ENCODE results near the gene SLC16A13.
A peak's percentile ranks its signal among the peaks of the same experiment; 100 is the strongest.
"Not testable (repeated sequence)": the region's sequence is repeated elsewhere in the genome, so short reads cannot be mapped to it uniquely, and the experiment has no call there.

SLC16A13 gene

DNA sequence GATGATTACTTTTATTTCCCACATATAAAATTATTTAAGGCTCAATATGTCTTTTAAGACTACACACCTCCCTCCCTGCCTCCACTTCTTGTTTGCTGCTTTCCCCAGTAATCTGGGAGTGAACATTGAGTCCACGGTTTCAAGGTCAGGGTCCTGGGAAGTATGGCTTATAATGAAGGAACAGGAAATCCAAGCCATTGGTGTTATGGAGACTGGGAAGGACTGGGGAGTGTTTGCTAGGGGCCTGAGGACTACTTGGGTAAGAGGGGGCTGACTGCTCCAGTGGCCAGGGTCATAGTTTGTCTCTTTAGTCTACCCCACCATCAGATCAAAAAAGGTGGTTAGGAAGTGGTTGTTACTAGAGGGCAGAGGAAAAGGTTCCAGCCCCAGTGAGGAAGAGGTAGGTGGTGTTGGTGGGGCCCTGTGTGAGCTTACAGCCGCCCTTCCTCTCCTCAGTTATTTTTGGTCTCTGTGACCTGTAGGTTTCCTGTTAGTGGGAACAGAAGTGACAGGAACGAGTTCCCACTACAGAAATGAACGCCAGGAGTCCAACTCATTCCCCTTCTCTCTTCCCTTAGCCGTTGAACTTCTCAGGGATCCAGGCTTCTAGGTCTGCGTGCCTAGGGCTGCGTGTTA is 742 bp upstream of the SLC16A13 start:
- DNase-seq: no peak

DNA sequence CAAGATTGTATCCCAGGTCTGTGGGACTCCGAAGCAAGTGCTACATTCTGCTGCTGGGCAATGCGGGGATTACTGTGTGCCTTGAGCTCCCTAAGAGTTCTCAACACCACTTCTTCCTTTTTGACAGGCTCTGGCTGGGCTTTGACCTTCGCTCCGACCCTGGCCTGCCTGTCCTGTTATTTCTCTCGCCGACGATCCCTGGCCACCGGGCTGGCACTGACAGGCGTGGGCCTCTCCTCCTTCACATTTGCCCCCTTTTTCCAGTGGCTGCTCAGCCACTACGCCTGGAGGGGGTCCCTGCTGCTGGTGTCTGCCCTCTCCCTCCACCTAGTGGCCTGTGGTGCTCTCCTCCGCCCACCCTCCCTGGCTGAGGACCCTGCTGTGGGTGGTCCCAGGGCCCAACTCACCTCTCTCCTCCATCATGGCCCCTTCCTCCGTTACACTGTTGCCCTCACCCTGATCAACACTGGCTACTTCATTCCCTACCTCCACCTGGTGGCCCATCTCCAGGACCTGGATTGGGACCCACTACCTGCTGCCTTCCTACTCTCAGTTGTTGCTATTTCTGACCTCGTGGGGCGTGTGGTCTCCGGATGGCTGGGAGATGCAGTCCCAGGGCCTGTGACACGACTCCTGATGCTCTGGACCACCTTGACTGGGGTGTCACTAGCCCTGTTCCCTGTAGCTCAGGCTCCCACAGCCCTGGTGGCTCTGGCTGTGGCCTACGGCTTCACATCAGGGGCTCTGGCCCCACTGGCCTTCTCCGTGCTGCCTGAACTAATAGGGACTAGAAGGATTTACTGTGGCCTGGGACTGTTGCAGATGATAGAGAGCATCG is 2.4 kb downstream of the SLC16A13 start:
- no peak for DNase-seq

DNA sequence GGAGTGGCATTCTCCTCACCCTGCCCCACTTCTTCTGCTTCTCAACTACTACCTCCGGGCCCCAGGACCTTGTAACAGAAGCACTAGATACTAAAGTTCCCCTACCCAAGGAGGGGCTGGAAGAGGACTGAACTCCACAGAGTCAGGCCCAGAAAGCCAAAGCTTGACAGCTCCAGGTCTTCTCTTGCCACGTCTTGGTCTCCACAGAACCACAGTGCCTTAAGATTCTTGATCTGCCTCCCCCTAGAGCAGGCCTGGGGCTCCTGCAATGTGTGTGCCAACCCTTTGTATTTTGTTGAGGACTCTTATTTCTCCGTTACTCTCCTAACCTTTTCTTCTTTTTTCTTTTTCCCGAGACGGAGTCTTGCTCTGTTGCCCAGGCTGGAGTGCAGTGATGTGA is 4.0 kb downstream of the SLC16A13 start:
- DNase-seq: peak; percentile 30

DNA sequence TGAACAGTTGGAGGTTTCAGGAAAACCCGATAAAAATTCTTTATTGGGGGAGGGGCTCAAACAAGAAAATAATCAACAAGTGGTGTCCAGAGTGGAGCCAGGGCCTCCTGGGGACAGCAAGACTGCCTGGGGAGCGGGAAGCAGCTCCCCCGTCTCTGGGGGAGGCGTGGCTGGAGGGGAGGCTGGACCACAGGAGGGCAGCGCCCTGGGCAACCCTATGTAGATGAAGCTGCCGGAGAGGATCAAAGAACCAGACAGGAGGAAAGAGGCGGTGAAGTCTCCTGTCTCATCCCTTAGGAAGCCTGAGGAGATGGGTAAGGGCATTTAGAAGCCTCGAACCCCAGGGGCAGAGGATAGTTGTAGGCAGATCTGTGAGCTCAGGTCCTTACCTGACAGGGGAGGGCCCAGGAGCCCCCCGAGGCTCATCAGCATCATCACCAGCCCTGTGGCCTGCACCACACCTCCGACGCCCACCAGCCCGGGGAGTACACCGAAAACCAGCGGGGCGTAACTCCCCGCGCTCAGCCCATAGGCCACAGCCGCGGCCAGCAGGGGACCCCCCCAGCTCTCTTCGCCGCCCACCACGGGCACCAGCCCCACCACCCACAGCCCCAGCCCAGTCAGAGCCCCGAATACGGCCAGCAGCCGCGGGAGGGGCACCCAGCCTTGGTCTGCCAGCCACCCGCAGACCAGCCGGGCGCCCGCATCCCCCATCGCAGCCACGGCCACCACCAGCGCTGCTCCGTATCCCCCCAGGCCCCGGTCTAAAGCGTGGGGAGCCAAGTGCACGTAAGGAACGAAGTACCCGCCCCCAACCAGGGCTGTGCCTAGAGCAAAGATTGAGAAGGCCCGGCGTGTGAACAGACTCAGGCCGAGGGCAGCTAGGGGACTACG is 6.0 kb downstream of the SLC16A13 start:
- no peak for DNase-seq

DNA sequence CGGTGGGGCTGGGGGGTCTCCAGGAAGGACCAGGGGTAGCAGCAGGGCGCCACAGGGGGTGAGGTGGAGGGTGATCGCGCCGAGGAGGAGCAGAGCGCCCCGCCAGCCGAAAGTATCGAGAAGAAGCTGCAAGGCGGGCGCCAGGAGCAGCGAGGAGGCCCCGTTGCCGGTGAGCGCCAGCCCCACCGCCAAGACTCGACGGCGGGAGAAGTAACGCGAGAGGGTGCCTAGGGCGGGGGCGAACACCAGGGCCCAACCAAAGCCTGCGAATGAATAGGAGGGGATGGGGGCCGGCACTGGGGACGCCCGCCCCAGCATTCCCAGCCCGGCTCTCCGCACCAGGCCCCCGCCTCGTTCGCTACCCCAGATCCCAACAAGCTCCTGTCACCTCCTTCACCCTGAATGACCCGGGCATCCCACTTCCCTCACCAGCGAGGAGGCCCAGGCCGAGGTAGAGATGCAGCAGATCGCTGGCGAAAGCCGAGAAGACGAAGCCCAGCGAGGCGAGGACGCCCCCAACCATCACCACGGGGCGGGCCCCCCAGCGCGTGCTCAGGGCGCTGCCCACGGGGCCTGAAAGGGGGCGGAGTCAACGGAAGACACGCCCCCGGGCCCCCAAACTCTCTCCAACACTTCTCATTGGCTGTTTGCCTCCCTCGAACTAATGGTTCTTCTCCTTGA is 6.8 kb downstream of the SLC16A13 start:
- peak; percentile 35 for DNase-seq

DNA sequence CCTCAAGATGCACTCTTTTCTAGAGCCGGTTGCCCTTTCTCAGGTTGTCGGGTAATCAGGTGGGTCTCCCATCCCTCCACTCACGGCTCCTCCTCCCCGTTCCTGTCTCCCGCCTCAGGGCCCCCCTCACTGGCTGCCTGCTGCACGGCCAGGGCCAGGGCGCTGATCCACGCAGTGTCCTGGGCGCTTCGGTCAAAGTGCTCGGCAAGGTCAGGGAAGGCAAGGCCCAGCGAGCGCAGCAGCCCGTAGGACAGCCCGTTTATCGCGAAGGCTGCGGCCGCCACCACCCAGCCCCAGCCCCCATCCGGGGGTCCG is 7.3 kb downstream of the SLC16A13 start:
- DNase-seq: no peak

DNA sequence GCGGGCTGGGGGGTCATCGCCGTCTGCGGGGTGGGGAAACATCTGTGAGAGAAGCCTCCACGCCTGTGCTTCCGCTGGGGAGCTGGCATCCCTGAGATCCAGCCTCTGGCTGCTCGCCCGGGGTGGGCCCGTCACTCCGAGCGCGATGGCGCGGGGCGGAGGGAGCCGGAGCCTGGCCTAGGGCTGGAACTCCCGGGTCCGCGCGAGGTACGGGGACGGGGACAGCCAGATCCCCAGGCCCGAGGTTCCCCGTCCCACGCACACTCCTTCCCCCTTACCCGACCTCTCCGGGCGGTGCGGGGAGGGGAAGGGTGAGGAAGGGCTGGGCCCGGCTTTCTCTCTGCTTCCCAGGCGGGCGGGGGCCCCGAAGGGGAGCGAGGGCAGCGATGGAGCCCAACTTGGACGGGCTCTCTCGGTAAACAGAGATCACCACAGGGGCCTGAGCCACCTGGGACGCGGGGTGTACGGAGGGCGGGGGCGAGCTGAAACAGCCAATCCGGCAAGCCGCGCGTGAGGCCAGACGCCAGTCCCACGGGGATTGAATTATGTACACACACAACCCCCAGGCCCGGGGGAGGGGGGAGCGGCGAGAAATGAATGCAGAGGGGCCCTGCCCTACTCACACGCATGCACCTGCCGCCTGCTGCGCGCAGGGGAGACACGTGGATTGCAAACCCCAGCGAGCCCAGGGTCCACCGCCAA is 7.8 kb downstream of the SLC16A13 start, which contains the start of gene SLC16A11:
Gene SLC16A11, minus strand, starts transcription at position 596 of the 702 bp plus-strand sequence. Its CDS starts 579 bp downstream, at position 17.
- no peak for DNase-seq

DNA sequence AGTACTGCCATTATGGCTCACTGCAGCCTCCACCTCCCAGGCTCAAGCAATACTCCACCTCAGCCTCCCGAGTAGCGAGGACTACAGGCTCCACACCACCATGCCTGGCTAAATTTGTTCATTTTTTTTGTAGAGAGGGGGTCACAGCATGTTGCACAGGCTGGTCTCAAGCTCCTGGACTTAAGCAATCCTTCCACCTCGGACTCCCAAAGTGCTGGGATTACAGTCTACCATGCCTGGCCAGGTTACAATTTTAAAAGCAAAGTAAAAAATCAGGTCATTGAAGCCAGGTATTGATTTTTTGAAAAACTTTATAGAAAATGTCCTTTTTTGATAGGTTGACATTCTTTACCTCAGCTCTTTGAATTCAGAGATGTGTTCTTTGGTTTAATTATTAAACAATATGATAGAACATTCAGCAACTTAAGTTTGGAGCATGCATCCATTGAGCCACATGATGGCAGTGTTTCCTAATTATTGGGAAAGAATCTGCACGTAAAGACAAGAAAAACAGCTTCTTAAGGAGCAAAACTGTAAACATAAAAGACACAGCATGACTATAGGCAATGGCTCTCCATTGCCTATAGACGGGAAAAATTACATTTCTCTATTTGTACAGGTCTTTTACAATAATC is 9.8 kb downstream of the SLC16A13 start:
- peak; percentile 87 for DNase-seq

DNA sequence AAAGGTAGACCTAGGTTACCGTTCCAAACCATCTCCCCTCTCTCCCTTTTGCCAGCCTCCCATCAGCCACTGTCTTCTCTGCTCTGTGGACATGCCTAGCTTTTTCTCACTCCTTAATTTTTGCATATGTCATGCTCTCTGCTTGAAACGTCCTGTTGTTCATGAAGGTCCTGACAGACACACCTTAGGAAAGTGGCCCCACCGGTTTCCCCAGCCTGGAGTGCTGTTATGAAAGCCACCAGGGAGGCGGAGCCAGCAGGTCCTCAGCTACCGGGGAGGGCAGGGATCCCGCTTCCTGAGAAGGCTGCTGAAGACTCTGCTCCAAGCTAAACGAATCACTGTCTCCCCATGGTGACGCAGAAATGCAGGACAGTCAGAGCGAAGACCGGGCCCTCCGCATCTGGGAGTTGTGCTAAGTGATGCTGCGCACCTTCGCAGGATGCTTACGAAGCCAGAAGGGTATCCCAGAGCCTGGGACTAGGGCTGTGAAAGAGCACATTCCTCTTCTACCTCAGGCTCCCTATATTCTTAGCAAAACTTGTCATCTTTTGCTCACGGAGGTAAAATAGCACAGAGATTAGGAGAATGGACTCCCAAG is 10.4 kb downstream of the SLC16A13 start:
- DNase-seq: no peak

DNA sequence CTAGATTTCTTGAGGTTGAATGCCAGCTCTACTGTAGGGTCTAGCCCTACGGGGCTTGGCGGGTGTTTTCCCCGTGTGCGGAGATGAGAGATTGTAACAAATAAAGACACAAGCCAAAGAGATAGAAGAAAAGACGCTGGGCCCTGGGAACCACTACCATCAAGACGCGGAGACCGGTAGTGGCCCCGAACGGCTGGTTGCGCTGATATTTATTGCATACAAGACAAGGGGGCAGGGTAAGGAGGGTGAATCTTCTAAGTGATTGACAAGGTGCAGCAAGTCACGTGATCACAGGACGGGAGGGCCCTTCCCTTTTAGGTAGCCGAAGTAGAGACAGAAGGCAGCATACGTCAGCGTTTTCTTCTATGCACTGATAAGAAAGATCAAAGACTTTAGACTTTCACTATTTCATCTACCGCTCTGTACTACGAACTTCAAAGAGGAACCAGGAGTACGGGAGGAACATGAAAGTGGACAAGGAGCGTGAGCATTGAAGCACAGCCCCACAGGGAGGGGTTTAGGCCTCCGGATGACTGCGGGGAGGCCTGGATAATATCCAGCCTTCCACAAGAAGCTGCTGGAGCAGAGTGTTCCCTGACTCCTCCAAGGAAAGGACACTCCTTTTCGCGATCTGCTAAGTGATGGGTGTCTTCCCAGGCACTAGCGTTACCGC is 11.0 kb downstream of the SLC16A13 start:
- peak; percentile 77 for DNase-seq

DNA sequence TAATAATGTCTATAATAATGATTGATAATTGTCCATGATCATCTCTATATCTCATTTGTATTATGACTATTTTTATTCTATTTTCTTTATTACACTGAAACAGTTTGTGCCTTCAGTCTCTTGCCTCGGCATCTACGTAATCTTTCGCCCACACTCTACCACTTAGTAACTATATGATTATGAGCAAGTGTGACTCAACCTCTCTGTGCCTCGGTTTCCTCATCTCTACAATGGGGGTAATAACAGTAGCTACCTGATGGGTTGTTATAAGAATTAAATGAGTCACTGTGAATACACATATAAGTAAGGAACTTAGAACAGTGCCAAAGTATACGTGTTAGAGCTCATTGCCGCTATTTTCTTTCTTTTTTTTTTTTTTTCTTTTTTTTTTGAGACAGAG is 11.8 kb downstream of the SLC16A13 start:
- no peak for DNase-seq

DNA sequence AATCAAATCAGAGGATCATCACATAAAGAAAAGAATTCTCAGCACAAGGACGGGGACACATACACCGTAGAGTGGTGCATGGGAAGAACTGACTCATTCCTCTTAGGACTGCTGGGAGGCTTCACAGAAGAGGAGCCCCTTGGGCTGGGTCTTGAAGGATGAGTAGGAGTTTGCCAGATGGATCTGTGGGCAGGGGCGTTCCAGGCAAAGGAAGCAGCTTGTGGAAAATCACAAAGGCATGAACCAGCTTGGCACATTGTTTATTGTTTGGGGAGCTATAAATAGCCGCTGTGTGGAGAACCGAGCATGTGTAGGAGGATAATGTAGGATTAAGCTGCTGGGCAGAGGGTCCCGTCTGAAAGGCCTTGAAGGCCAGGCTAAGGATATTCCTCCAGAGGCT is 13.2 kb downstream of the SLC16A13 start:
- DNase-seq: no peak

DNA sequence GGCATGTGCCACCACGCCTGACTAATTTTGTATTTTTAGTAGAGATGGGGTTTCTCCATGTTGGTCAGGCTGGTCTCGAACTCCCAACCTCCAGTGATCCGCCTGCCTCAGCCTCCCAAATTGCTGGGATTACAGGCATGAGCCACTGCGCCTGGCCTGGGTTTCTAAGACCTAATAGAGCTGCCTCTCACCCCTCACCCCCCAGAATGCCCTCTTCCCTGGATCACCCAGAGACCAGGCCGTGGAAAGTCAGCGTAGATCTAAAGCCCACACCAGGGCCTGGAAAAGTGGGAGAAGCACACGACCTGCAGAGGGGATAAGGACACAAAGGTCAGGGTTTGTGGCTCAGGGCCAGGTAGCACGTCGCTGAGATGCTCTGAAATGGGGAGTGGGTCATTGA is 14.8 kb downstream of the SLC16A13 start:
- not testable (repeated sequence) for DNase-seq

DNA sequence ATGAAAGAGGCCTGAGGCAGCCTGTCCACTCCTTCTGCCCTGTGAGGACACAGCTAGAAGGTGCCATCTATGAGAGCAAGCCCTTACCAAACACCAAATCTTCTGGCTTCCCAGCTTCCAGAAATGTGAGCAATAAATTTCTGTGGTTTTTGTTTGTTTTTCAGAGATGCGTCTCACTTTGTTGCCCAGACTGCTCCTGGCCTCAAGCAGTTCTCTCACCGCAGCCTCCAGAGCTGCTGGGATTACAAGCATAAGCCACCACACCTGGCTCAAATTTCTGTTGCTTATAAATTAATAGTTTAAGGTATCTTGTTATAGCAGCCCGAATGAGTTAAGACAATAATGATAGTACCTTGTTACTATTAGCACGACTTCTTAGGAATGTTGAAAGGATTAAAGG is 20.6 kb downstream of the SLC16A13 start:
- DNase-seq: no peak

DNA sequence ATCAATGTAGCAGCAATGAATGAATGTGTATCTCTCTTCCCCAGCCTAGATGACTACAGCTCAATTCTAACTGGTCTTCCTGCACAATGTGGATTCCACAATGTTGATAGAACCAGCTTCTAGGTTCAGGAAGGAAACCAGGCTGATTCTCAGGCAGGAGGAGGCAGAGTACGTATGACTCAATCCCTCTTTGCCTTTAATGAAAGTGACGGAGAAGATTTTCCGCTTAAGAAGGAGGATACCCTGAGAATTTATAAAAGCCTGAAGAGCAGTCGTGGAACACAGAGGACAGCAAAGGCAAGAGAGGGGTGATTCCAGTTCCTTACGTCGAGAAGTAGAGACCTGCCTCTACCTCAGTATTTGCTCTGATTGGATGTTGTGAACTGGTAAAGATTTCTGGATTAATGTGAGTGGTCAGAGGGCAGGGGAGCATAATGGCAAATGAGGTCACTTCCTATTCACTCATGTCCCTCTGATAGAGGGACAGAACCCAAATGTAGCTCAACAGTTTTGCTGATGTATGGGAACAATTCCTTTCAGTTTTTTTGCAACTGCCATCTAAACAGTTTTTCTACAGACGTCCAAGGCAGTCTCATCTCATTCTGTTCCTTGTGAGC is 23.1 kb downstream of the SLC16A13 start:
- no peak for DNase-seq

DNA sequence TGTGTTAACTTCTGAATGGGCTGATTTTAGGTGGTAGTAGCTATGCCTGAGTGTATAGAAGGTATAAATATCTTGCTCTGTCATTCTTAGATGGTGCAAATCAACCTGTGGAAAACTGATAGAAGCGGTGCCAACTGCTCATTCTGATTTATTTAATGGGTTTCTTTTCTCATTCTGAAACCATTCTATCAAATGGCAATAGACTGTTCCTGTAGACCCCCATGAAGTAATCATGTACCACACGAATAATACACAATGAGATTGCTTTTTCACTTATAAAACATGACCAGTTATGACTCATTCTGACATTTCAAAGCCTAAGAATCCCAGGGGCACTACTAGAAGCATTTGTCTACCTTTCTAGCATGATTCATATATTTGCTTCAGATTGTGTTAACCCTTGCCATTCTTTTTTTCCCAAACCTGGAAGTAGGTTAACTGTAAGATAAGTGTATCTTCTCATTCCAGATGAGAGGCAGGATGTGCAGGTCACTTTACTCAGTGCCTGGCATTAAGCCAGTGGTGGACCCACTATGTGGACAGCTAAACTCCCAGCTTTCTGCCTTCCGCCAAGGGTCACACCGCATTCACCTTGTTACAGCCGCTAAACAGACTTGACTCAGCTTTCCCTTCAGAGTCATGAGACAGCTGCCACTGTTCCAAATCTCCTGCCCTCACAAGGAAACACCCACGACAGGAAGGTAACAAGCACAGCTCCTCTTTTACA is 24.5 kb downstream of the SLC16A13 start:
- no peak for DNase-seq

DNA sequence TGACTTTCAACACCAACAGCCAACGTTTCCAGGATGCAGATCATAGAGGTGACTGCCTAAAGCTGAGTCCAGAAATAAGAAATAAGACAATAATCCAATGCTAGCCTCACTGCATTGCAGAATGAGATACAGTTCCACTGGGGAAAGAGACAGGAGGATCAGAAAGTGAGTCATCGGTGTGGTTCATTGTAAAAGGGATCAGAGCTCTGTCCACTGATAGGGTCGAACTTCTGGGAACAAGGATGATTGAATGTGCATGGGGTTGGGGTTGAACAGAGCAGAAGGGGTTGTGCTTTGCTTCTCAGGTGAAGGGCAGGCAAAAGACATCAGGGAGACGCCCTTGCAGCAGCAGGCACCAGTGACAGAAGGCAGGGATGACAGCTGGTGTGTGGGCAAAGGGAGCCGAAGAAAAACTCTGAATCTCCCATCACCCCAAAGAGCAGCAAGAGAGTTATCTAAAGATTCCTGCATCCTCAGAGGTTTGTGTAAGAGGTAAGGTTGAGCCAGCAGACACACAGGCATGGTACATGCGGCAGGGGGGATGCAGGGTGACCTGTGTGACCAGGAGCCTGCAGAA is 27.8 kb downstream of the SLC16A13 start:
- DNase-seq: no peak

DNA sequence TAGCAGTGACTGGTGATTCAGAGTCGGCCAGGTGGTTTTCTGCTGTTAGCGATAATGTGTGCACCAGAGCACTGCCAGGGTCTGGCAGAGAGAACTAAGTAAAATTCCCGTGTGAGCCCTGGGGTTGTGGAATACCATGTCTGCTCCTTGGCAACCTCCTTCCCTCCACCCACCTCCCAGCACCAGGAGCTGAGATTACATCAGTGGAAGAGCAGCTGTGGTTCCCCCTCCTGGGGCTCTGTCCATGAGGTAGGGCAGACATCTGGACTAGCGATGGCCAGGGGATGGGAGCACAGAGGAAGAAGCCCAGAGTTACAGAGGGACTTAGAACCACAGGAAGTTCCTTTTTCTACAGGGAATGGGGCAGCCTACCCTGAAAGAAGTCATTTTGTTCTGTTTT is 28.4 kb downstream of the SLC16A13 start:
- DNase-seq: no peak

DNA sequence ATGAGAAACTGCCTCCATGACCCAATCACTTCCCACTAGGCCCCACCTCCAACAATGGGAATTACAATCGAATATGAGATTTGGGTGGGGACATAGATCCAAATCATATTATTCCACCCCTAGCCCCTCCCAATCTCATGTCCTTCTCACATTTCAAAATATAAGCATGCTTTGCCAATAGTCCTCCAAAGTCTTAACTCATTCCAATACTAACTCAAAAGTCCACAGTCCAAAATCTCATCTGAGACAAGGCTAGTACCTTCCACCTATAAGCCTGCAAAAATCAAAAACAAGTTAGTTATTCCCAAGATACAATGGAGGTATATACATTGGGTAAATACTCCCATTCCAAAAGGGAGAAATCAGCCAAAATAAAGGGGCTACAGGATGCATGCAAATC is 31.4 kb downstream of the SLC16A13 start:
- DNase-seq: no peak

All from hematopoietic multipotent progenitor cell treated with erythropoietin and hydrocortisone succinate and interleukin-3 and kit ligand, for 6 days (in vitro differentiated cells).